DND-41 (cell line): Measurements from ENCODE around the gene TSHZ2.

Source experiments
- ATAC-seq: fragments of 200-7000 bp; cut with Tn5 transposase; 3 replicates; pipeline ENCODE4 v1.9.1; 2021; ENCODE audit warnings: low read depth; ENCODE audit not compliant: insufficient read depth
- DNase-seq: peaks from one replicate; pipeline ENCODE4 v3.0.0-alpha.2; 2020
- H2AFZ ChIP-seq: 2 replicates; pipeline ENCODE4 v1.6.0; 2012; ENCODE audit warnings: low read depth, low read length
- H3K27ac ChIP-seq: 2 replicates; pipeline ENCODE4 v1.5.1; 2012; ENCODE audit warnings: low read length, inconsistent platforms
- H3K27me3 ChIP-seq: fragments of 200-600 bp; sonication (generic); 2 replicates; pipeline ENCODE4 v1.6.0; 2012; ENCODE audit warnings: low read length, mild to moderate bottlenecking, inconsistent platforms; ENCODE audit not compliant: insufficient read depth, poor library complexity
- H3K36me3 ChIP-seq: 2 replicates; pipeline ENCODE4 v1.5.1; 2012; ENCODE audit warnings: low read length, inconsistent platforms; ENCODE audit not compliant: insufficient read depth
- H3K4me1 ChIP-seq: 2 replicates; pipeline ENCODE4 v1.5.1; 2012; ENCODE audit warnings: mild to moderate bottlenecking, low read length; ENCODE audit not compliant: insufficient read depth
- H3K4me2 ChIP-seq: 2 replicates; pipeline ENCODE4 v1.6.0; 2012; ENCODE audit warnings: mild to moderate bottlenecking, moderate library complexity, low read length, inconsistent platforms; ENCODE audit not compliant: insufficient read depth
- H3K4me3 ChIP-seq, 2 experiments: fragments of 200-600 bp in 1 of 2; shearing (Covaris generic) in 1 of 2; 2 replicates each; pipeline ENCODE4 v1.5.1; 2012 to 2016; ENCODE audit warnings: inconsistent platforms in 2 of 2, low read length in 2 of 2, mild to moderate bottlenecking in 2 of 2, low read depth in 1 of 2, moderate library complexity in 1 of 2
- H3K79me2 ChIP-seq: 2 replicates; pipeline ENCODE4 v1.6.0; 2012; ENCODE audit warnings: low read length, inconsistent platforms; ENCODE audit not compliant: insufficient read depth
- H3K9ac ChIP-seq: 2 replicates; pipeline ENCODE4 v1.6.0; 2012; ENCODE audit warnings: low read depth, mild to moderate bottlenecking, inconsistent platforms, low read length, moderate library complexity
- H3K9me3 ChIP-seq: 2 replicates; pipeline ENCODE4 v1.5.1; 2012; ENCODE audit warnings: low read length, moderate library complexity, mild to moderate bottlenecking, inconsistent platforms; ENCODE audit not compliant: insufficient read depth, severe bottlenecking
- H4K20me1 ChIP-seq: 2 replicates; pipeline ENCODE4 v1.6.0; 2012; ENCODE audit warnings: low read length; ENCODE audit not compliant: insufficient read depth
- CTCF ChIP-seq: IDR thresholded peaks from 2 replicates; pipeline ENCODE4 v1.5.1; 2012; ENCODE audit warnings: borderline replicate concordance, low read length, moderate library complexity, mild to moderate bottlenecking; ENCODE audit not compliant: poor library complexity, severe bottlenecking; ENCODE audit errors: extremely low read depth
- EZH2 ChIP-seq: IDR thresholded peaks from 3 replicates; pipeline ENCODE4 v1.6.1; 2012; ENCODE audit warnings: borderline replicate concordance, low read depth, mild to moderate bottlenecking, moderate library complexity, low read length, inconsistent platforms; ENCODE audit not compliant: severe bottlenecking

TSHZ2 gene

GRCh38 chr20:53445321-53445731 lies 473.2 kb downstream of the TSHZ2 start:
- H3K79me2 ChIP-seq, result no peaks in the 10 kb centered on the region
- no peak overlapping the region for H3K9ac ChIP-seq
- H3K27me3 ChIP-seq, result no peaks in the 10 kb centered on the region
- H3K4me3 ChIP-seq, result no peak overlapping the region
- H4K20me1 ChIP-seq, result no peaks in the 10 kb centered on the region
- H2AFZ ChIP-seq, result no peak overlapping the region
- no peak overlapping the region for H3K4me2 ChIP-seq
- ATAC-seq (no peak), DNase-seq (no peak)
- peaks cover 8% of the 10 kb centered on the region for H3K9me3 ChIP-seq
- no peaks in the 10 kb centered on the region for H3K4me1 ChIP-seq
- no peak for TF ChIP-seq CTCF
- no peak for TF ChIP-seq EZH2
- H3K36me3 ChIP-seq, result no peaks in the 10 kb centered on the region
- H3K27ac ChIP-seq, result no peak overlapping the region

- Histone ChIP-seq H4K20me1 (no peaks in the 10 kb centered on the region), H3K4me1 (no peaks in the 10 kb centered on the region), H3K4me3 (no peak overlapping the region), H3K9ac (no peak overlapping the region), H3K27ac (no peak overlapping the region), H3K4me2 (no peak overlapping the region), H3K79me2 (no peaks in the 10 kb centered on the region), H3K36me3 (no peaks in the 10 kb centered on the region), H3K9me3 (peaks cover 8% of the 10 kb centered on the region), H3K27me3 (no peaks in the 10 kb centered on the region), H2AFZ (no peak overlapping the region)
- no peak for DNase-seq
- TF ChIP-seq EZH2 (no peak), CTCF (no peak)
- no peak for ATAC-seq
Measured at GRCh38 chr20:53445932-53446331, 473.8 kb downstream of the TSHZ2 start.

- no peaks in the 10 kb centered on the region for H3K36me3 ChIP-seq
- H4K20me1 ChIP-seq, result no peaks in the 10 kb centered on the region
- H3K9ac ChIP-seq, result no peak overlapping the region
- H3K4me2 ChIP-seq, result no peak overlapping the region
- H3K79me2 ChIP-seq, result no peaks in the 10 kb centered on the region
- ATAC-seq, result no peak
- peaks cover 8% of the 10 kb centered on the region for H3K9me3 ChIP-seq
- no peak overlapping the region for H3K4me3 ChIP-seq
- no peak overlapping the region for H2AFZ ChIP-seq
- no peak for DNase-seq
- no peaks in the 10 kb centered on the region for H3K27me3 ChIP-seq
- TF ChIP-seq EZH2, result no peak
- no peak for TF ChIP-seq CTCF
- H3K27ac ChIP-seq, result no peak overlapping the region
- no peaks in the 10 kb centered on the region for H3K4me1 ChIP-seq
Measured at GRCh38 chr20:53447316-53447715, 475.2 kb downstream of the TSHZ2 start.

DNA sequence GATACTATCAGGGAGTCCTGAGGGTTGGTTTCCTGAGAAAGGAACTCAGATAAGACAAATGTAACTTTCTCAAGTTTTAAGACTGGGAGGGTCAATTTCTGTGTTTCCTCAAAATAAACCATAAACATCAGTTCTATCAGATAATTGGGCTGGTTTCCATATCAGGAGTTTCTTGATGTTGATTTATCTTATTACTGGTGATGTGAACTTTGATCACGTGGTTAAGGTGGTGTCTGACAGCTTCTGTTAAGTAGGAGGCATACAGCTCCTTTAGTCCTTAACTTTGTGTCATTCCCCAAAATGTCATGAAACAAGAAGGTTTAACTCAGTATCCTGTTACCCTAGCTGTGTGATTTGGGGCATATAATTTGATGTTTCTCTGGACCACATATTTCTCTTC lies 476.3 kb downstream of the TSHZ2 start:
- DNase-seq, result no peak
- H3K79me2 ChIP-seq, result no peaks in the 10 kb centered on the region
- TF ChIP-seq CTCF (no peak), EZH2 (no peak)
- H2AFZ ChIP-seq, result no peak overlapping the region
- no peak for ATAC-seq
- H3K27ac ChIP-seq, result no peak overlapping the region
- H3K4me3 ChIP-seq, result no peak overlapping the region
- H3K9me3 ChIP-seq, result peaks cover 8% of the 10 kb centered on the region
- no peaks in the 10 kb centered on the region for H4K20me1 ChIP-seq
- no peak overlapping the region for H3K4me2 ChIP-seq
- H3K27me3 ChIP-seq, result no peaks in the 10 kb centered on the region
- H3K9ac ChIP-seq, result no peak overlapping the region
- no peaks in the 10 kb centered on the region for H3K36me3 ChIP-seq
- no peaks in the 10 kb centered on the region for H3K4me1 ChIP-seq
